CD4-positive, alpha-beta memory T cell (primary cell): ENCODE measurements around the gene ANKRD55. TPM values are rescaled to one million over a fixed set of nuclear protein-coding genes. Genes with fewer than 3 reads are reported as not detected.
A peak's percentile ranks its signal among the peaks of the same experiment; 100 is the strongest.

Experiments
- CTCF ChIA-PET: fragments of 350-600 bp; sonication (Branson Sonifier 250); formaldehyde crosslinking; loops from one replicate; lab custom pipeline; 2021; ENCODE audit warnings: inconsistent platforms; ENCODE audit not compliant: partially characterized antibody; lab: Charles Lee
- POLR2A ChIA-PET: fragments of 350-600 bp; sonication (Branson Sonifier 250); formaldehyde crosslinking; loops from one replicate; lab custom pipeline; 2021; ENCODE audit not compliant: partially characterized antibody; lab: Charles Lee
- DNase-seq, 5 donors: peaks; one replicate each; pipeline versions ENCODE4 v3.0.0 to v3.0.0-alpha.2; 2020 to 2022; ENCODE audit warnings: mixed read lengths in 1 of 5
- H3K27ac ChIP-seq: one replicate; pipeline ENCODE4 v1.7.0; 2013; ENCODE audit warnings: low read depth, low read length
- H3K27me3 ChIP-seq: 2 replicates; pipeline ENCODE4 v1.7.0; 2013; ENCODE audit warnings: mild to moderate bottlenecking, low read length, moderate library complexity; ENCODE audit not compliant: insufficient read depth
- H3K36me3 ChIP-seq: 2 replicates; pipeline ENCODE4 v1.7.0; 2013; ENCODE audit warnings: mild to moderate bottlenecking, low read length, moderate library complexity; ENCODE audit not compliant: insufficient read depth
- H3K4me1 ChIP-seq: 2 replicates; pipeline ENCODE4 v1.7.0; 2013; ENCODE audit warnings: mild to moderate bottlenecking, low read length, moderate library complexity; ENCODE audit not compliant: insufficient read depth
- H3K4me3 ChIP-seq, 2 donors: one replicate each; pipeline ENCODE4 v1.7.0; 2013; ENCODE audit warnings: low read length in 2 of 2, mild to moderate bottlenecking in 1 of 2
- H3K9me3 ChIP-seq, 2 donors: one replicate each; pipeline ENCODE4 v1.7.0; 2013; ENCODE audit warnings: low read length in 2 of 2, control low read depth in 1 of 2; ENCODE audit not compliant: control insufficient read depth in 1 of 2
- H3K27ac Mint-ChIP-seq, 7 donors: one replicate each; pipeline ENCODE4 v1.8.0; 2020 to 2021; ENCODE audit warnings: mixed read lengths in 7 of 7, mild to moderate bottlenecking in 6 of 7, inconsistent platforms in 3 of 7, moderate library complexity in 3 of 7
- H3K27me3 Mint-ChIP-seq, 2 donors: one replicate each; pipeline ENCODE4 v1.8.0; 2020 to 2021; ENCODE audit warnings: mixed read lengths in 2 of 2
- H3K36me3 Mint-ChIP-seq, 2 donors: one replicate each; pipeline ENCODE4 v1.8.0; 2020 to 2021; ENCODE audit warnings: mixed read lengths in 2 of 2, inconsistent platforms in 1 of 2, mild to moderate bottlenecking in 1 of 2
- H3K4me1 Mint-ChIP-seq, 4 donors: one replicate each; pipeline ENCODE4 v1.8.0; 2020 to 2021; ENCODE audit warnings: mixed read lengths in 4 of 4, mild to moderate bottlenecking in 1 of 4
- H3K4me3 Mint-ChIP-seq, 8 donors: one replicate each; pipeline ENCODE4 v1.8.0; 2020 to 2021; ENCODE audit warnings: mixed read lengths in 8 of 8, mild to moderate bottlenecking in 7 of 8, moderate library complexity in 6 of 8, inconsistent platforms in 3 of 8
- H3K9me3 Mint-ChIP-seq, 8 donors: one replicate each; pipeline ENCODE4 v1.8.0; 2020 to 2021; ENCODE audit warnings: mixed read lengths in 8 of 8, mild to moderate bottlenecking in 5 of 8, inconsistent platforms in 3 of 8, moderate library complexity in 1 of 8
- intact Hi-C: fragments of 100-400 bp; cut with micrococcal nuclease; formaldehyde crosslinking; loops from one replicate; pipeline ENCODE4 v1.15.1; 2023
- polyA plus RNA-seq, 2 donors: library from polyadenylated mRNA; unstranded; fragments of 300-500 nt; fragmentation: Illumina TruSeq; gene quantifications; one replicate each; pipeline ENCODE4 v1.2.3, GENCODE V29; 2021
- total RNA-seq, 2 experiments: library from RNA; stranded (reverse); gene quantifications; one replicate each; pipeline ENCODE4 v1.2.3, GENCODE V29; 2021

Gene ANKRD55
- total and polyA plus RNA-seq, 4 experiments from 2014 or later, result 8.3 to 17.8 (median 12.3) TPM

DNA sequence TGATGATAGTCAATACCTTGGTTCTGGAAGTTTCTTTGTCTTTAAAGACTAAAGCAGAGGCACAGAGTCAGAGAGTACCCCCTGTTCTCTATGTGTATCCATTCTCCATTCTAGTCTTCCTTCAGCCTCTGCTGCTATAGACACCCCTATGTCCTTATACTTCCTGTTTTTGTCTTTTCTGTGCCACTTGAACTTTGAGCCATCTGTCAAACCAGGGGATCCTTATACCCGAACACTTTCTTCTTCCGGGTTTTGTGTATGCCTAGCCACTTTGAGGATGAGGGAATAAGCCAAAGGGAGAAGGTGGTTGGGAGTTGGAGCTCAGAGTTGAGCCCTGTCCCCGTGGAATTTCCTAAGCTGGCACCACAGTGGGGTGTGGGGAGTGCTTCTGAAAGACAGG is 177.3 kb downstream of the ANKRD55 start:
- Histone ChIP-seq H3K27me3 (no peaks in the 10 kb centered on the region), H3K27ac (no peak overlapping the region), H3K36me3 (no peaks in the 10 kb centered on the region), H3K9me3 (no peaks in the 10 kb centered on the region), H3K4me1 (peaks cover 88% of the 10 kb centered on the region), H3K4me3 (peak overlapping the region in 1 of 2 donors; percentile 19)
- no peak for DNase-seq
- peaks cover 0 to 5% (median 0%) of the 10 kb centered on the region in 8 donors for H3K9me3 Mint-ChIP-seq
- H3K27me3 Mint-ChIP-seq, result no peaks in the 10 kb centered on the region
- intact Hi-C loops, result loop anchor here (5.0 kb wide), 2 partner anchors 101 to 136 kb away; no protein-coding TSS in a partner anchor
- H3K4me3 Mint-ChIP-seq, result peak overlapping the region in 7 of 8 donors; percentile 2 to 71 (median 27)
- CTCF ChIA-PET, result interaction anchor here (0.6 to 1.6 kb wide), 3 partner anchors 35 to 146 kb away, joined by 3 read pairs; no protein-coding TSS in a partner anchor
- H3K27ac Mint-ChIP-seq, result peak overlapping the region in 6 of 7 donors; percentile 15 to 92 (median 78)
- POLR2A ChIA-PET, result interaction anchor here (1.0 to 1.6 kb wide), 6 partner anchors 43 to 64 kb away, joined by 3 to 6 read pairs (median 5); partner anchors contain the start of gene IL6ST
- no peaks in the 10 kb centered on the region for H3K36me3 Mint-ChIP-seq
- peaks cover 50 to 85% (median 66%) of the 10 kb centered on the region in 4 donors for H3K4me1 Mint-ChIP-seq

DNA sequence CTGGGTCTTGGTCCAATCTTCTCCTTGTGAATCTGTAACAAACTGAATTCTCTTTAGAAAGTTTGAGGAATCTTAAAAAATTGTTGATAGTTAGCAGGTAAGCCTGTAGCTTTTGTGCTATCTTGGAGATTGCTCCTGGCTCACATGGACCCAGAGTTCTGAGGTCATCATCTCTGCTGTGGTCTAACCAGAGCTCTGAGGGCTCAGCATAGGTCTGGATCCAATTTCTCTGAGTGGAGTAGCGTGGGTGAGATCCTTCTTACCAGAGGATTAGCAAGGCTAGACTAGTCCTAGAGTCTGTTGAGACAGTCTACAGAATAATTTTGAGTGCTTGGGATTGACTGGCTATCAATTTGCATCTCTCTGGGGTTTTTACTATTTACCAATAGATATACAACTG is 177.8 kb downstream of the ANKRD55 start:
- ChIA-PET CTCF (interaction anchor here (0.6 to 1.6 kb wide), 2 partner anchors 35 to 146 kb away, joined by 3 read pairs; no protein-coding TSS in a partner anchor), POLR2A (interaction anchor here (1.1 to 1.6 kb wide), 2 partner anchors 43 to 60 kb away, joined by 3 to 6 read pairs; partner anchors contain the start of gene IL6ST)
- Mint-ChIP-seq H3K4me3 (peak overlapping the region in 4 of 8 donors; percentile 5 to 71 (median 42)), H3K36me3 (no peaks in the 10 kb centered on the region), H3K9me3 (peaks cover 0 to 5% (median 0%) of the 10 kb centered on the region in 8 donors), H3K4me1 (peaks cover 48 to 85% (median 66%) of the 10 kb centered on the region in 4 donors), H3K27ac (peak overlapping the region in 6 of 7 donors; percentile 31 to 92 (median 64)), H3K27me3 (no peaks in the 10 kb centered on the region)
- DNase-seq, result no peak
- H3K27ac ChIP-seq, result no peak overlapping the region
- no peak overlapping the region for H3K4me3 ChIP-seq
- H3K9me3 ChIP-seq, result no peaks in the 10 kb centered on the region
- H3K4me1 ChIP-seq, result peaks cover 88% of the 10 kb centered on the region
- H3K36me3 ChIP-seq, result no peaks in the 10 kb centered on the region
- intact Hi-C loops, result loop anchor here (5.0 kb wide), 2 partner anchors 102 to 137 kb away; no protein-coding TSS in a partner anchor
- no peaks in the 10 kb centered on the region for H3K27me3 ChIP-seq

DNA sequence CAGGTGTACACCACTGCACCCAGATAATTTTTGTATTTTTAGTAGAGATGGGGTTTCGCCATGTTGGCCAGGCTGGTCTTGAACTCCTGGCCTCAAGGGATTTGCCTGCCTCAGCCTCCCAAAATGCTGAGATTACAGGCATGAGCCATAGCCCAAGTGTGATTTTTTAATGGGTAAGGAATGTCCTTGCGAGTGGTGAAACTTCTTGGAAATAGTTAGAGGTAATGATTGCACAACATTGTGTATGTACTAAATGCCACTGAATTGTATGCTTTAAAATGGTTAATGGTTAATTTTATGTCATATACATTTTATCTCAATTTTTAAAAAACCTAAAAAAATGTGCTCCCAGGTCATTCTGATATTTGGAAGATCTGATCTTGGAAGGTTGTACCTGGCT is 178.5 kb downstream of the ANKRD55 start:
- Histone ChIP-seq H3K9me3 (no peaks in the 10 kb centered on the region), H3K36me3 (no peaks in the 10 kb centered on the region), H3K4me3 (no peak overlapping the region), H3K4me1 (peaks cover 88% of the 10 kb centered on the region), H3K27me3 (no peaks in the 10 kb centered on the region), H3K27ac (no peak overlapping the region)
- Mint-ChIP-seq H3K36me3 (no peaks in the 10 kb centered on the region), H3K9me3 (peaks cover 0 to 5% (median 0%) of the 10 kb centered on the region in 8 donors), H3K4me1 (peaks cover 49 to 85% (median 66%) of the 10 kb centered on the region in 4 donors), H3K27ac (no peak overlapping the region), H3K4me3 (no peak overlapping the region), H3K27me3 (no peaks in the 10 kb centered on the region)
- CTCF ChIA-PET, result interaction anchor here (1.6 kb wide), 1 partner anchor 147 kb away, joined by 3 read pairs; no protein-coding TSS in a partner anchor
- intact Hi-C loops, result loop anchor here (5.0 kb wide), 2 partner anchors 103 to 138 kb away; no protein-coding TSS in a partner anchor
- POLR2A ChIA-PET, result interaction anchor here (1.1 to 1.6 kb wide), 2 partner anchors 43 to 59 kb away, joined by 3 to 6 read pairs; partner anchors contain the start of gene IL6ST
- DNase-seq, result no peak

DNA sequence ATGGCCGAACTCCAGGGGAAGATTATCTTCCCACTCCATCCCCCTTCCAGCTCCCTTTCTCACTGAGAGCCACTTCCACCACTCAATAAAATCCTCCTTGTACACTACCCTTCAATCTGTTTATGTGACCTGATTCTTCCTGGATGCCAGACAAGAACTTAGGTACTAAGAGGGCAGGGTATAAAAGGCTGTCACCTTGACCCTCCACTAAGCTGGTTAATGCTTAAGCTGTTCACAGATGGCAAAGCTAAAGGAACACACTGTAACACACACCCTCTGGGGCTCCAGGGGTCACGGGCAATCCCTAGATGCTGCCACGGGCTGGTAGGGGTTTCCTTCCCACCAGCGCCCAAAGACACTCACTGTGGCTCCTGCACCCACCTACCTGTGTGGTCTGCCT is 179.8 kb downstream of the ANKRD55 start:
- Mint-ChIP-seq H3K9me3 (peaks cover 0 to 5% (median 0%) of the 10 kb centered on the region in 8 donors), H3K4me1 (peaks cover 44 to 78% (median 61%) of the 10 kb centered on the region in 4 donors), H3K27ac (no peak overlapping the region), H3K4me3 (peak overlapping the region in 2 of 8 donors; percentile 10 to 13), H3K36me3 (no peaks in the 10 kb centered on the region), H3K27me3 (no peaks in the 10 kb centered on the region)
- ChIA-PET POLR2A (interaction anchor here (0.8 kb wide), 1 partner anchor 59 kb away, joined by 3 read pairs; the partner anchor contains the start of gene IL6ST), CTCF (no interaction called here)
- no peaks in the 10 kb centered on the region for H3K36me3 ChIP-seq
- peaks cover 82% of the 10 kb centered on the region for H3K4me1 ChIP-seq
- H3K4me3 ChIP-seq, result no peak overlapping the region
- H3K27ac ChIP-seq, result no peak overlapping the region
- no peak for DNase-seq
- no peaks in the 10 kb centered on the region for H3K27me3 ChIP-seq
- H3K9me3 ChIP-seq, result no peaks in the 10 kb centered on the region
- intact Hi-C loops, result no loop called here

DNA sequence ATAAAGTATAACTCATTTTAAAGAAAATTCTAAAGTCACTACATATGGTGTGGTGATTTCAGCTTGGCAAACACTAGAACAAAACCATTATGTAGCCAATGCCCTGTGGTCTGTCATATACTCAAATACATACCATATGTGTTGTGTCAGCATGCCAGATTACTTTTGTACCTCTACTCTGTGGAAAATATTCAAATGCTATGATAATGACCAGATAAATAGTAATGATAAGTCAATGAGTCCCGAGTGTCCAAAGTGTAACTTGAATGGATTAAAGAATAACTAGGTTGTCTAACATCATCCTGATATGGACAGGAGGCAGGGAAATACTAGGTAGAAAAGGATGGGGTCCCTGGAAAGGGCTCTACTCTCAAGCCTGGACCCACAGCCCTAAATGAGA is 180.4 kb downstream of the ANKRD55 start:
- peak overlapping the region; percentile 19 to 76 (median 46) for H3K27ac Mint-ChIP-seq
- Histone ChIP-seq H3K27me3 (no peaks in the 10 kb centered on the region), H3K27ac (no peak overlapping the region), H3K36me3 (no peaks in the 10 kb centered on the region), H3K4me1 (peaks cover 82% of the 10 kb centered on the region), H3K9me3 (no peaks in the 10 kb centered on the region), H3K4me3 (no peak overlapping the region)
- CTCF ChIA-PET, result no interaction called here
- no peaks in the 10 kb centered on the region for H3K36me3 Mint-ChIP-seq
- DNase-seq, result no peak
- H3K4me1 Mint-ChIP-seq, result peaks cover 45 to 78% (median 62%) of the 10 kb centered on the region in 4 donors
- intact Hi-C loops, result no loop called here
- H3K27me3 Mint-ChIP-seq, result no peaks in the 10 kb centered on the region
- POLR2A ChIA-PET, result interaction anchor here (0.8 kb wide), 1 partner anchor 58 kb away, joined by 3 read pairs; the partner anchor contains the start of gene IL6ST
- H3K4me3 Mint-ChIP-seq, result peak overlapping the region in 4 of 8 donors; percentile 3 to 60 (median 29)
- H3K9me3 Mint-ChIP-seq, result peaks cover 0 to 5% (median 0%) of the 10 kb centered on the region in 8 donors

DNA sequence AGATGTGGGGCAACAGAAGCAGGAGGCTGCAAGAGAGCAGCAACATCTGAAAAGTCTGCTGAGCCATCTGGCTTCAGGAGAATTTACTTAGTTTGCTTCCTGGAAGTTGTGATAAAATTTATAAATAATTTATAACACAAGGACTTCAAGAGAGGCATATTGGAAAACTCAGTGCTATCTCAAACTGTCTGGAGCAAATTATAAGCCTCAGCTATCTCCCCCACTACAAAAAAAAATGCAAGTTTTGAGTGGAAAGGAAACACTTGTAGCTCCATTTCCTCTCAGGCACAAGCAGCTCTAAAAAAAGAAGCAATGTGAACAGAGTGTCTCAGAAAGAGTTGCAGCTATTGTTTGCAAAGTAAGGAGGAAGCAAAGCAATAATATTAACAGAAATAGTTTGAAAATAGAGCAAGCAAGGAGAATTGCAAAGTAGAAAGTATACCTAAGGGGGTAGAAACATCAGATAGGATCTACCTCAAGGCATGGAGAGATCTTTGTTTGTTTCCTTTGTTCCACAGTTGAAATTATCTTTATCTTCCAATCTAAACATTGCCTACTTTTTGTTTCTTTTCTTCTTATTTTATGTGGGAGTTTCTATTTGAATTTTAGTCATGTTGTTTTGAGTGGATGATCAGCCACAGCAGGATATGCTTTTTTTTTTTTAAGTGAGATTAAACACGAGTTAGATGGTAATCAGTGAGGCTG is 182.4 kb downstream of the ANKRD55 start:
- no peaks in the 10 kb centered on the region for H3K36me3 Mint-ChIP-seq
- H3K27me3 Mint-ChIP-seq, result no peaks in the 10 kb centered on the region
- Histone ChIP-seq H3K4me3 (no peak overlapping the region), H3K27ac (no peak overlapping the region), H3K4me1 (peaks cover 65% of the 10 kb centered on the region), H3K9me3 (no peaks in the 10 kb centered on the region), H3K36me3 (no peaks in the 10 kb centered on the region), H3K27me3 (no peaks in the 10 kb centered on the region)
- peak in 4 of 5 donors; percentile 45 to 62 (median 54) for DNase-seq
- peak overlapping the region; percentile 77 to 86 (median 82) for H3K4me3 Mint-ChIP-seq
- H3K4me1 Mint-ChIP-seq, result peaks cover 40 to 73% (median 55%) of the 10 kb centered on the region in 4 donors
- intact Hi-C loops, result loop anchor here (2.0 kb wide), 3 partner anchors 38 to 72 kb away; partner anchors contain the start of gene IL6ST
- ChIA-PET POLR2A (interaction anchor here (0.6 to 2.0 kb wide), 20 partner anchors 8 to 137 kb away, joined by 3 to 20 read pairs (median 3); partner anchors contain the start of gene IL6ST), CTCF (interaction anchor here (0.7 to 2.3 kb wide), 8 partner anchors 9 to 150 kb away, joined by 3 to 9 read pairs (median 3); no protein-coding TSS in a partner anchor)
- H3K9me3 Mint-ChIP-seq, result peaks cover 0 to 5% (median 0%) of the 10 kb centered on the region in 8 donors
- peak overlapping the region; percentile 73 to 96 (median 87) for H3K27ac Mint-ChIP-seq
